ENCODE data around the gene UBL5. TPM values are rescaled to one million over a fixed set of nuclear protein-coding genes. Genes with fewer than 3 reads are reported as not detected.

The UBL5 gene
- total RNA-seq, 2 donors from 2014 or later: 414 to 466 TPM

DNA sequence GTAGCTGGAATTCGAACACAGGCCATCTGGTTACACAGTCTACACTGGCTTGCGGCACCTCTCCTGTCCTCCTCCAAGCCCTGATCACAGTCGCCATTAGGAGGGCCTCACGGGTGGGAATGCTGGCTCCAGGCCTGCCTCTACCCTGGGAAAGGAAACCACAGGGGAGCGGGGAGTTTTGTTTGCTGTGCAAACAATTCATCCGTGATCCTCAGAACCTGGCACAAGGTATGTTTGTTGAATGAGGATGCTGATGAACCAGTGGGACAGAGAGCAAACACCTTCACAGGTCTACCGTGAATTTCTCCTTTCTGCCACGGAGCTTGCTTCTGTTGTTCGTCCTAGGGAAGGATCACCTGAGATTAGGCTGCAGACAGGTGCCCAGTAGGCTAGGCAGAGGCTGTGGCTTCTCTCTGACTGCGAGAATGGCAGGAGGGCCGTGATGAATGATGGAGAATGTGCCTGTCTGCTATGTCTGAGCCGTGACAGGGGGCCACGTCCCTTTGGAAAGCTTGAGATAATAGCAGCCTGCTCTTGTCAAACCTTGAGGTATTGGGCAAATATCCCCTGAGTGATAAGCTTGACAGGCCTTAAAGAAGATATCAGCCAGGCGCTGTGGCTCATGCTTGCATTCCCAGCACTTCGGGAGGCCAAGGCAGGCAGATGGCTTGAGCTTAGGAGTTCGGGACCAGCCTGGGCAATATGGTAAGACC, 44.1 kb downstream of the UBL5 start:
- ATAC-seq: no peak
- intact Hi-C loops (cut with DNase I): no loop called here
- no peak for DNase-seq

- DNase-seq: no peak
- intact Hi-C loops (cut with DNase I): no loop called here
- ATAC-seq: no peak
These were observed 45.0 kb downstream of the UBL5 start for GRCh38 chr19:9872618-9873242.

- DNase-seq (no peak), ATAC-seq (no peak)
- intact Hi-C loops (cut with DNase I): no loop called here
These were observed 47.4 kb downstream of the UBL5 start for GRCh38 chr19:9875031-9875627.

- ATAC-seq (no peak), DNase-seq (no peak)
- intact Hi-C loops (cut with DNase I): no loop called here
These were observed 48.1 kb downstream of the UBL5 start for GRCh38 chr19:9875796-9876195.

GRCh38 chr19:9877780-9878510, 50.2 kb downstream of the UBL5 start:
- DNase-seq (no peak), ATAC-seq (no peak)
- intact Hi-C loops (cut with DNase I): no loop called here

GRCh38 chr19:9878511-9879196, 50.9 kb downstream of the UBL5 start:
- ATAC-seq (no peak), DNase-seq (no peak)
- intact Hi-C loops (cut with DNase I): no loop called here

Other genes with a start within 250 kb of the UBL5 start
- 10 to 100 TPM; 14.7 to 23.0 TPM for gene ZNF121, start 243.4 kb upstream of the UBL5 start, total RNA-seq
- 10 to 100 TPM; 18.9 to 20.1 TPM for gene ZNF561, start 206.7 kb upstream of the UBL5 start, total RNA-seq
- 10 to 100 TPM; 21.8 to 27.5 TPM for gene ZNF562, start 152.8 kb upstream of the UBL5 start, total RNA-seq
- gene ZNF846, start 59.2 kb upstream of the UBL5 start, total RNA-seq: 10 to 100 TPM in 1 of 2 donors, 1 to 10 TPM in 1; 8.8 to 12.7 TPM
- 10 to 100 TPM; 12.8 to 14.5 TPM for gene FBXL12, start 8.8 kb upstream of the UBL5 start, total RNA-seq
- gene PIN1, start 7.4 kb downstream of the UBL5 start, total RNA-seq: 10 to 100 TPM; 73.7 to 74.9 TPM
- gene OLFM2, start 108.6 kb downstream of the UBL5 start, total RNA-seq: 10 to 100 TPM in 1 of 2 donors, 1 to 10 TPM in 1; 9.0 to 10.8 TPM
- 10 to 100 TPM; 16.4 to 23.9 TPM for gene COL5A3, start 182.6 kb downstream of the UBL5 start, total RNA-seq
- not detected for gene RDH8, start 185.6 kb downstream of the UBL5 start, total RNA-seq